Heart left ventricle (tissue), 16 donors: ENCODE data around the gene ENOX1. TPM values are rescaled to one million over a fixed set of nuclear protein-coding genes. Genes with fewer than 3 reads are reported as not detected.

ENCODE experiments used
- ATAC-seq, 4 donors: fragments of 200-7000 bp; cut with Tn5 transposase; one replicate each; pipeline ENCODE4 v1.9.1; 2020 to 2022; ENCODE audit warnings: moderate library complexity in 4 of 4, mild to moderate bottlenecking in 3 of 4, moderate number of reproducible peaks in 1 of 4
- DNase-seq, 5 donors: peaks; one replicate each; pipeline ENCODE4 v3.0.0-alpha.2; 2020
- H3K27ac ChIP-seq, 12 donors: fragments of 200-600 bp; sonication (generic) in 4 of 12; one replicate each; pipeline versions ENCODE4 v1.5.0 to v1.8.0; 2016 to 2022; ENCODE audit warnings: mild to moderate bottlenecking in 2 of 12
- H3K27me3 ChIP-seq, 9 donors: fragments of 200-600 bp; sonication (generic) in 2 of 9; one replicate each; pipeline versions ENCODE4 v1.5.1 to v1.8.0; 2016 to 2022; ENCODE audit warnings: mild to moderate bottlenecking in 3 of 9
- H3K36me3 ChIP-seq, 9 donors: fragments of 200-600 bp; sonication (generic) in 2 of 9; one replicate each; pipeline versions ENCODE4 v1.5.0 to v1.8.0; 2018 to 2022; ENCODE audit warnings: mild to moderate bottlenecking in 2 of 9
- H3K4me1 ChIP-seq, 12 donors: fragments of 200-600 bp; sonication (generic) in 4 of 12; one replicate each; pipeline versions ENCODE4 v1.5.0 to v1.8.0; 2016 to 2022; ENCODE audit warnings: mild to moderate bottlenecking in 3 of 12
- H3K4me3 ChIP-seq, 12 donors: fragments of 200-600 bp; sonication (generic) in 4 of 12; one replicate each; pipeline versions ENCODE4 v1.5.0 to v1.8.0; 2017 to 2022; ENCODE audit warnings: mild to moderate bottlenecking in 9 of 12, moderate library complexity in 4 of 12
- H3K9me3 ChIP-seq, 12 donors: fragments of 200-600 bp; sonication (generic) in 4 of 12; one replicate each; pipeline versions ENCODE4 v1.5.0 to v1.8.0; 2016 to 2022; ENCODE audit warnings: mild to moderate bottlenecking in 1 of 12
- CTCF ChIP-seq, 12 donors: fragments of 200-600 bp; sonication (generic) in 4 of 12; IDR thresholded peaks; one replicate each; pipeline versions ENCODE4 v1.5.0 to v1.8.0; 2018 to 2022; ENCODE audit warnings: antibody characterized with exemption in 12 of 12, mild to moderate bottlenecking in 5 of 12
- POLR2A ChIP-seq, 2 donors: fragments of 450-650 bp; IDR thresholded peaks; one replicate each; pipeline ENCODE4 v1.6.1; 2017; ENCODE audit warnings: antibody characterized with exemption in 2 of 2, mild to moderate bottlenecking in 2 of 2, moderate library complexity in 2 of 2
- WGBS, 4 donors: extraction: QIAGEN DNeasy Blood & Tissue Kit in 2 of 4; methylation state at CpG; one replicate each; pipeline versions ENCODE4 v1.1.5 to v1.1.7; 2013 to 2018; 5-methylcytosine and 5-hydroxymethylcytosine counted together
- intact Hi-C, 10 donors: fragments of 100-400 bp; cut with DNase I; formaldehyde crosslinking; loops; one replicate each; pipeline versions ENCODE4 v1.11.1 to v1.14.2; 2022
- polyA plus RNA-seq, 2 donors: library from polyadenylated mRNA; stranded (reverse); fragments of 200-250 nt; gene quantifications; one replicate each; pipeline ENCODE4 v1.2.3, GENCODE V29; 2013
- total RNA-seq, 9 donors: library from RNA; depleted of rRNA in 2 of 9; stranded (reverse); fragments of >200 nt in 2 of 9; fragmentation: NEBNext Ultra II Directional in 3 of 9; extraction: Animal tissue kit (Norgen Biotek cat#: 25700) in 3 of 9; gene quantifications; one replicate each; pipeline versions ENCODE4 v1.1.0 to v1.2.4, GENCODE V29; 2016 to 2023
- donor health status: ischemic (EF 13 %, LVEDD 7.1; RV severe dilation, severe dysfunction).
- donor health status: healthy with polysubstance abuse.
- donor health status: DM: no; HTN: yes; CAD: no.
- donor health status: DM: no; HTN: no; CAD: no.
- donor health status: ischemic (EF 25% LVEDD 6.9; RV normal size, moderate dysfunction).
- donor health status: ischemic (EF 25% LVEDD 5.7; RV mildly dilated, moderate dysfunction).
- donor health status: healthy.
- donor health status: DM: yes; HTN: yes; CAD: no.
- donor health status: ischemic (EF 35%, LVEDD 5.7; RV mildly dilated, moderate dysfunction).
- donor health status: nonischemic (EF 11% LVEDD 7.7; RV severe dilation, severe dysfunction).
- donor health status: DM: yes; HTN: yes; CAD: no.
- donor health status: PGD.
- donor health status: ischemic (EF 29% LVEDD 5.4; RV normal size, mild dysfunction).
- donor health status: nonischemic (EF 23%, LVEDD 6.1; RV moderate dilation, normal function).

ENOX1 gene
- total and polyA plus RNA-seq, 11 donors: 2.0 to 10.1 (median 5.4) TPM

- no peaks in the 10 kb centered on the region for H3K9me3 ChIP-seq
- no peak for DNase-seq
- WGBS, 4 donors: 88 to 91% (median 89%) methylated on average over 8 of the region's 8 CpGs
- no peaks in the 10 kb centered on the region for H3K36me3 ChIP-seq
- H3K4me1 ChIP-seq: no peaks in the 10 kb centered on the region
- ATAC-seq: no peak
- intact Hi-C loops: no loop called here
- no peak overlapping the region for H3K27ac ChIP-seq
- no peaks in the 10 kb centered on the region for H3K27me3 ChIP-seq
- TF ChIP-seq CTCF (IDR thresholded peaks at IDR 0.05) (no peak), POLR2A (IDR thresholded peaks at IDR 0.05) (no peak)
- H3K4me3 ChIP-seq: no peak overlapping the region
These were observed 344.8 kb downstream of the ENOX1 start for GRCh38 chr13:43441899-43442499.

- Histone ChIP-seq H3K4me1 (no peaks in the 10 kb centered on the region), H3K27me3 (no peaks in the 10 kb centered on the region), H3K4me3 (no peak overlapping the region), H3K9me3 (no peaks in the 10 kb centered on the region), H3K36me3 (no peaks in the 10 kb centered on the region), H3K27ac (no peak overlapping the region)
- TF ChIP-seq CTCF (IDR thresholded peaks at IDR 0.05) (no peak), POLR2A (IDR thresholded peaks at IDR 0.05) (no peak)
- intact Hi-C loops: no loop called here
- no peak for DNase-seq
- 74 to 79% (median 75%) methylated on average over 6 of the region's 6 CpGs for WGBS, 4 donors
- ATAC-seq: no peak
These were observed 345.3 kb downstream of the ENOX1 start for GRCh38 chr13:43441464-43441863.

GRCh38 chr13:43434191-43434590 lies 352.6 kb downstream of the ENOX1 start:
- ATAC-seq (peak in 3 of 4 donors; percentile 72 to 87 (median 75)), DNase-seq (peak in 3 of 5 donors; percentile 19 to 47 (median 32))
- 79 to 87% (median 83%) methylated on average over 3 of the region's 3 CpGs for WGBS, 4 donors
- Histone ChIP-seq H3K4me1 (peaks cover 0 to 10% (median 5%) of the 10 kb centered on the region in 12 donors), H3K36me3 (no peaks in the 10 kb centered on the region), H3K27me3 (no peaks in the 10 kb centered on the region), H3K9me3 (no peaks in the 10 kb centered on the region), H3K27ac (peak overlapping the region in 4 of 12 donors; percentile 17 to 31 (median 23)), H3K4me3 (no peak overlapping the region)
- intact Hi-C loops: no loop called here
- TF ChIP-seq CTCF (IDR thresholded peaks at IDR 0.05) (no peak), POLR2A (IDR thresholded peaks at IDR 0.05) (no peak)

- Histone ChIP-seq H3K9me3 (no peaks in the 10 kb centered on the region), H3K36me3 (no peaks in the 10 kb centered on the region), H3K27me3 (no peaks in the 10 kb centered on the region), H3K27ac (peak overlapping the region in 4 of 12 donors; percentile 4 to 25 (median 19)), H3K4me1 (peaks cover 0 to 10% (median 5%) of the 10 kb centered on the region in 12 donors), H3K4me3 (no peak overlapping the region)
- ATAC-seq (peak; percentile 23 to 69 (median 51)), DNase-seq (no peak)
- 74 to 82% (median 80%) methylated on average over 1 of the region's 1 CpG for WGBS, 4 donors
- TF ChIP-seq CTCF (IDR thresholded peaks at IDR 0.05) (no peak), POLR2A (IDR thresholded peaks at IDR 0.05) (no peak)
- intact Hi-C loops: no loop called here
These were observed 353.1 kb downstream of the ENOX1 start for GRCh38 chr13:43433691-43434141.
